Tibial artery (tissue), 4 donors: Measurements from ENCODE around the gene FBLN5.

Experiments used
- DNase-seq, 2 donors: peaks; one replicate each; pipeline ENCODE4 v3.0.0-alpha.2; 2019
- H3K27ac ChIP-seq, 2 donors: fragments of 200-600 bp; sonication (generic) in 1 of 2; 1 replicate in 1 of 2; 2 replicates in 1 of 2; pipeline ENCODE4 v1.5.1; 2018 to 2019; ENCODE audit warnings: mild to moderate bottlenecking in 1 of 2
- H3K27me3 ChIP-seq, 2 donors: fragments of 200-600 bp; sonication (generic) in 1 of 2; one replicate each; pipeline versions ENCODE4 v1.5.1 to v1.6.0; 2016 to 2019
- H3K36me3 ChIP-seq, 3 donors: fragments of 200-600 bp; sonication (generic) in 2 of 3; one replicate each; pipeline ENCODE4 v1.5.1; 2016 to 2019; ENCODE audit warnings: mild to moderate bottlenecking in 2 of 3
- H3K4me1 ChIP-seq, 4 donors: fragments of 200-600 bp; sonication (generic) in 2 of 4; 1 replicate in 3 of 4; 2 replicates in 1 of 4; pipeline ENCODE4 v1.5.1; 2016 to 2019
- H3K4me3 ChIP-seq, 2 donors: fragments of 200-600 bp; sonication (generic) in 1 of 2; 1 replicate in 1 of 2; 2 replicates in 1 of 2; pipeline ENCODE4 v1.5.1; 2018 to 2019; ENCODE audit warnings: mild to moderate bottlenecking in 2 of 2
- H3K9me3 ChIP-seq, 3 donors: fragments of 200-600 bp; sonication (generic) in 1 of 3; one replicate each; pipeline ENCODE4 v1.5.1; 2016 to 2019
- CTCF ChIP-seq, 2 experiments: fragments of 200-600 bp in 1 of 2; fragments of 450-650 bp in 1 of 2; IDR thresholded peaks; one replicate each; pipeline ENCODE4 v1.5.1; 2017 to 2019; ENCODE audit warnings: antibody characterized with exemption in 2 of 2, mild to moderate bottlenecking in 1 of 2, moderate library complexity in 1 of 2
- intact Hi-C: fragments of 100-400 bp; cut with DNase I; formaldehyde crosslinking; loops from one replicate; pipeline ENCODE4 v1.15.0; 2023; ENCODE audit warnings: low total_unique reads

FBLN5 gene

GRCh38 chr14:91834571-91834970 is 112.9 kb downstream of the FBLN5 start:
- H3K27ac ChIP-seq, result peak overlapping the region; percentile 12 to 97
- intact Hi-C loops, result no loop called here
- H3K9me3 ChIP-seq, result no peaks in the 10 kb centered on the region
- H3K27me3 ChIP-seq, result no peaks in the 10 kb centered on the region
- TF ChIP-seq CTCF (IDR thresholded peaks at IDR 0.05), result no peak
- DNase-seq, result no peak
- H3K4me1 ChIP-seq, result peaks cover 0 to 51% (median 12%) of the 10 kb centered on the region in 4 donors
- no peaks in the 10 kb centered on the region for H3K36me3 ChIP-seq
- H3K4me3 ChIP-seq, result peak overlapping the region in 1 of 2 donors; percentile 92

GRCh38 chr14:91831337-91831736 is 116.2 kb downstream of the FBLN5 start:
- peaks cover 0 to 5% (median 0%) of the 10 kb centered on the region in 3 donors for H3K36me3 ChIP-seq
- intact Hi-C loops, result no loop called here
- peak overlapping the region in 1 of 2 donors; percentile 53 for H3K27ac ChIP-seq
- H3K4me3 ChIP-seq, result no peak overlapping the region
- no peaks in the 10 kb centered on the region for H3K9me3 ChIP-seq
- H3K4me1 ChIP-seq, result peaks cover 0 to 39% (median 8%) of the 10 kb centered on the region in 4 donors
- no peak for DNase-seq
- no peak for TF ChIP-seq CTCF (IDR thresholded peaks at IDR 0.05)
- H3K27me3 ChIP-seq, result no peaks in the 10 kb centered on the region

GRCh38 chr14:91830777-91831176 is 116.7 kb downstream of the FBLN5 start:
- no peaks in the 10 kb centered on the region for H3K9me3 ChIP-seq
- H3K4me1 ChIP-seq, result peaks cover 0 to 39% (median 7%) of the 10 kb centered on the region in 4 donors
- TF ChIP-seq CTCF (IDR thresholded peaks at IDR 0.05), result no peak
- DNase-seq, result no peak
- H3K27ac ChIP-seq, result peak overlapping the region in 1 of 2 donors; percentile 53
- intact Hi-C loops, result no loop called here
- H3K27me3 ChIP-seq, result no peaks in the 10 kb centered on the region
- peaks cover 0 to 5% (median 0%) of the 10 kb centered on the region in 3 donors for H3K36me3 ChIP-seq
- H3K4me3 ChIP-seq, result no peak overlapping the region

GRCh38 chr14:91829511-91829910 is 118.0 kb downstream of the FBLN5 start:
- Histone ChIP-seq H3K4me3 (no peak overlapping the region), H3K27ac (peak overlapping the region in 1 of 2 donors; percentile 5), H3K9me3 (no peaks in the 10 kb centered on the region), H3K27me3 (no peaks in the 10 kb centered on the region), H3K36me3 (peaks cover 0 to 5% (median 0%) of the 10 kb centered on the region in 3 donors), H3K4me1 (peaks cover 0 to 33% (median 6%) of the 10 kb centered on the region in 4 donors)
- no peak for DNase-seq
- intact Hi-C loops, result no loop called here
- no peak for TF ChIP-seq CTCF (IDR thresholded peaks at IDR 0.05)

GRCh38 chr14:91827746-91828145 is 119.7 kb downstream of the FBLN5 start:
- TF ChIP-seq CTCF (IDR thresholded peaks at IDR 0.05), result no peak
- no peak overlapping the region for H3K4me3 ChIP-seq
- H3K27ac ChIP-seq, result no peak overlapping the region
- no peaks in the 10 kb centered on the region for H3K27me3 ChIP-seq
- H3K4me1 ChIP-seq, result peaks cover 0 to 39% (median 6%) of the 10 kb centered on the region in 4 donors
- no peak for DNase-seq
- intact Hi-C loops, result no loop called here
- H3K9me3 ChIP-seq, result no peaks in the 10 kb centered on the region
- peaks cover 0 to 5% (median 0%) of the 10 kb centered on the region in 3 donors for H3K36me3 ChIP-seq
